IMR-90 (cell line): ENCODE data around the gene MAG. TPM values are rescaled to one million over a fixed set of nuclear protein-coding genes. Genes with fewer than 3 reads are reported as not detected.

Source experiments
- ATAC-seq: fragments of 200-7000 bp; cut with Tn5 transposase; 2 replicates; pipeline ENCODE4 v1.9.1; 2020; ENCODE audit warnings: low read depth, mild to moderate bottlenecking, moderate library complexity
- BruUV-seq: library from RNA; stranded (reverse); fragments of 400-500 nt; replicated peaks from 2 replicates; lab custom pipeline; 2021; lab: Mats Ljungman, UMichigan
- CTCF ChIA-PET: fragments of 300-600 bp; formaldehyde crosslinking; extraction: SDS; loops from one replicate; lab custom pipeline; 2021; ENCODE audit warnings: antibody characterized with exemption; lab: Yijun Ruan, JAX
- POLR2A ChIA-PET: fragments of 300-600 bp; sonication (Branson Sonifier 250); formaldehyde crosslinking; loops from one replicate; lab custom pipeline; 2022; ENCODE audit warnings: antibody characterized with exemption; ENCODE audit not compliant: unreplicated experiment; lab: Charles Lee
- DNase-seq: peaks from one replicate; pipeline ENCODE4 v3.0.0; 2013
- H2AFZ ChIP-seq: replicated peaks from 2 replicates; pipeline ENCODE3; 2013; ENCODE audit warnings: low read length, mild to moderate bottlenecking; ENCODE audit not compliant: poor library complexity
- H2AK5ac ChIP-seq: 2 replicates; pipeline ENCODE4 v1.6.1; 2013; ENCODE audit warnings: low read depth, low read length, inconsistent platforms
- H2AK9ac ChIP-seq: replicated peaks from 2 replicates; pipeline ENCODE3; 2013; ENCODE audit warnings: mild to moderate bottlenecking, low read depth, low read length, moderate library complexity; ENCODE audit not compliant: poor library complexity
- H2BK120ac ChIP-seq: 2 replicates; pipeline ENCODE4 v1.6.1; 2013; ENCODE audit warnings: low read depth, low read length, inconsistent platforms
- H2BK15ac ChIP-seq: 3 replicates; pipeline ENCODE4 v1.6.1; 2013; ENCODE audit warnings: low read depth, low read length, inconsistent platforms
- H2BK20ac ChIP-seq: 2 replicates; pipeline ENCODE4 v1.6.1; 2013; ENCODE audit warnings: low read depth, mild to moderate bottlenecking, inconsistent platforms, low read length, moderate library complexity
- H2BK5ac ChIP-seq: 2 replicates; pipeline ENCODE4 v1.6.1; 2013; ENCODE audit warnings: mild to moderate bottlenecking, low read depth, low read length, inconsistent platforms; ENCODE audit not compliant: poor library complexity, severe bottlenecking
- H3K14ac ChIP-seq: replicated peaks from 2 replicates; pipeline ENCODE4 v1.6.1; 2013; ENCODE audit warnings: low read depth, low read length, inconsistent platforms
- H3K18ac ChIP-seq: 2 replicates; pipeline ENCODE4 v1.6.1; 2013; ENCODE audit warnings: low read depth, low read length, control low read depth
- H3K23ac ChIP-seq: 2 replicates; pipeline ENCODE4 v1.6.1; 2013; ENCODE audit warnings: low read depth, low read length, inconsistent platforms
- H3K27ac ChIP-seq: 2 replicates; pipeline ENCODE4 v1.5.1; 2013; ENCODE audit warnings: mild to moderate bottlenecking, control low read depth, low read length; ENCODE audit not compliant: insufficient read depth
- H3K27me3 ChIP-seq: 2 replicates; pipeline ENCODE4 v1.6.1; 2013; ENCODE audit warnings: low read length; ENCODE audit not compliant: control insufficient read depth, insufficient read depth
- H3K36me3 ChIP-seq: 2 replicates; pipeline ENCODE4 v1.6.1; 2013; ENCODE audit warnings: low read length, mixed read lengths; ENCODE audit not compliant: control insufficient read depth, insufficient read depth
- H3K4ac ChIP-seq: 2 replicates; pipeline ENCODE4 v1.6.1; 2013; ENCODE audit warnings: low read depth, low read length, inconsistent platforms
- H3K4me1 ChIP-seq: 2 replicates; pipeline ENCODE4 v1.6.1; 2013; ENCODE audit warnings: low read length, mixed read lengths; ENCODE audit not compliant: control insufficient read depth, insufficient read depth
- H3K4me2 ChIP-seq: 2 replicates; pipeline ENCODE4 v1.6.1; 2013; ENCODE audit warnings: low read depth, mild to moderate bottlenecking, control low read depth, low read length, moderate library complexity
- H3K4me3 ChIP-seq: 2 replicates; pipeline ENCODE4 v1.5.1; 2013; ENCODE audit warnings: low read depth, mild to moderate bottlenecking, control low read depth, low read length, moderate library complexity; ENCODE audit not compliant: insufficient read depth
- H3K56ac ChIP-seq: 2 replicates; pipeline ENCODE4 v1.6.1; 2013; ENCODE audit warnings: low read length, inconsistent platforms; ENCODE audit not compliant: insufficient read depth; ENCODE audit errors: extremely low read depth
- H3K79me1 ChIP-seq, 2 experiments: 2 replicates each; pipeline ENCODE4 v1.6.1; 2013; ENCODE audit warnings: low read length in 2 of 2, inconsistent platforms in 1 of 2, low read depth in 1 of 2
- H3K9ac ChIP-seq: 2 replicates; pipeline ENCODE4 v1.6.1; 2013; ENCODE audit warnings: low read depth, low read length, control low read depth
- H3K9me1 ChIP-seq: 2 replicates; pipeline ENCODE4 v1.6.1; 2013; ENCODE audit warnings: low read length, inconsistent platforms; ENCODE audit not compliant: insufficient read depth
- H3K9me3 ChIP-seq: 2 replicates; pipeline ENCODE4 v1.6.1; 2013; ENCODE audit warnings: low read length; ENCODE audit not compliant: control insufficient read depth, insufficient read depth
- H4K20me1 ChIP-seq: 2 replicates; pipeline ENCODE4 v1.6.1; 2013; ENCODE audit warnings: low read length, inconsistent platforms; ENCODE audit not compliant: insufficient read depth
- H4K5ac ChIP-seq: 2 replicates; pipeline ENCODE4 v1.6.1; 2013; ENCODE audit warnings: mild to moderate bottlenecking, low read depth, low read length, control low read depth
- H4K8ac ChIP-seq, 2 experiments: 2 replicates each; pipeline ENCODE4 v1.6.1; 2013; ENCODE audit warnings: low read depth in 2 of 2, low read length in 2 of 2, control low read depth in 1 of 2, inconsistent platforms in 1 of 2
- H4K91ac ChIP-seq: 2 replicates; pipeline ENCODE4 v1.6.1; 2013; ENCODE audit warnings: low read depth, low read length, inconsistent platforms; ENCODE audit not compliant: insufficient read depth
- BHLHE40 ChIP-seq: fragments of 150-350 bp; IDR thresholded peaks from 2 replicates; pipeline ENCODE4 v1.6.1; 2016; ENCODE audit warnings: mild to moderate bottlenecking, low read depth, low read length
- FOS ChIP-seq: fragments of 150-350 bp; IDR thresholded peaks from 2 replicates; pipeline ENCODE4 v1.6.1; 2016; ENCODE audit warnings: low read depth, low read length
- MAFK ChIP-seq: IDR thresholded peaks from 2 replicates; pipeline ENCODE4 v1.6.1; 2012; ENCODE audit warnings: low read depth, low read length, improper control_type of control experiment
- MAZ ChIP-seq: IDR thresholded peaks from 2 replicates; pipeline ENCODE4 v1.6.1; 2012; ENCODE audit warnings: low read depth, mild to moderate bottlenecking, low read length, improper control_type of control experiment, moderate library complexity, borderline replicate concordance
- NFE2L2 ChIP-seq: fragments of 150-350 bp; IDR thresholded peaks from 2 replicates; pipeline ENCODE4 v1.6.1; 2016; ENCODE audit warnings: low read depth, mild to moderate bottlenecking, low read length
- RCOR1 ChIP-seq: IDR thresholded peaks from 2 replicates; pipeline ENCODE4 v1.6.1; 2012; ENCODE audit warnings: mild to moderate bottlenecking, low read length, improper control_type of control experiment; ENCODE audit not compliant: insufficient replicate concordance
- RFX5 ChIP-seq: IDR thresholded peaks from 2 replicates; pipeline ENCODE4 v1.8.0; 2012; ENCODE audit warnings: low read depth, mild to moderate bottlenecking, low read length, moderate library complexity
- USF2 ChIP-seq: fragments of 150-350 bp; IDR thresholded peaks from 2 replicates; pipeline ENCODE4 v1.6.1; 2017; ENCODE audit warnings: mild to moderate bottlenecking, antibody characterized with exemption, low read length, low read depth
- WGBS, 2 experiments: methylation state at CpG; one replicate each; pipeline versions ENCODE4 v1.1.5 to v1.1.7; 2013; ENCODE audit warnings: missing lambda C conversion rate in 2 of 2; ENCODE audit not compliant: insufficient read length in 1 of 2; ENCODE audit errors: extremely low coverage in 2 of 2; 5-methylcytosine and 5-hydroxymethylcytosine counted together
- dilution Hi-C: fragments of 300-500 bp; cut with HindIII; formaldehyde crosslinking; loops from one replicate; pipeline ENCODE4 v1.14.3; 2018; ENCODE audit warnings: low sequenced_read_pairs; ENCODE audit not compliant: unreplicated experiment
- in situ Hi-C: fragments of 300-500 bp; cut with MboI; formaldehyde crosslinking; loops from 3 replicates; pipeline ENCODE4 v1.14.3; 2019; ENCODE audit warnings: low sequenced_read_pairs, inconsistent platforms, mixed read lengths
- intact Hi-C: fragments of 100-400 bp; cut with micrococcal nuclease; formaldehyde crosslinking; loops from 2 replicates; pipeline ENCODE4 v1.10.0; 2022
- polyA plus RNA-seq, 3 experiments: library from polyadenylated mRNA; depleted of rRNA; stranded (reverse); fragments of >200 nt; gene quantifications; 2 replicates each; pipeline ENCODE4 v1.2.3, GENCODE V29; 2012; ENCODE audit warnings: low replicate concordance in 1 of 3
- total RNA-seq: library from RNA; depleted of rRNA; stranded (reverse); fragments of >200 nt; gene quantifications from 2 replicates; pipeline ENCODE4 v1.2.3, GENCODE V29; 2012

Gene MAG
- total and polyA plus RNA-seq, 2 of the 4 experiments (the other 2 are of a cell fraction) = not detected

- no TSS peak for BruUV-seq
- H3K23ac ChIP-seq = no peak overlapping the region
- no peak overlapping the region for H4K5ac ChIP-seq
- CTCF ChIA-PET = interaction anchor here (0.5 kb wide), 1 partner anchor 163 kb away, joined by 3 read pairs; no protein-coding TSS in a partner anchor
- POLR2A ChIA-PET = no interaction called here
- no peak overlapping the region for H2BK5ac ChIP-seq
- H3K4me1 ChIP-seq = no peaks in the 10 kb centered on the region
- 38% methylated on average over 3 of the region's 23 CpGs; no CpG with 5 or more reads in 1 of the 2 experiments for WGBS, 2 experiments
- H2BK120ac ChIP-seq = no peak overlapping the region
- H3K4me2 ChIP-seq = no peak overlapping the region
- no peak overlapping the region for H3K27ac ChIP-seq
- H4K91ac ChIP-seq = no peak overlapping the region
- intact Hi-C loops (no loop called here), in situ Hi-C loops (no loop called here), dilution Hi-C loops (no loop called here)
- H2BK15ac ChIP-seq = no peak overlapping the region
- H2AK5ac ChIP-seq = no peak overlapping the region
- no peak overlapping the region for H3K18ac ChIP-seq
- H3K14ac ChIP-seq = no peak overlapping the region
- no peaks in the 10 kb centered on the region for H4K20me1 ChIP-seq
- H3K9me1 ChIP-seq = peaks cover 7% of the 10 kb centered on the region
- H3K9me3 ChIP-seq = no peaks in the 10 kb centered on the region
- H3K4me3 ChIP-seq = no peak overlapping the region
- no peaks in the 10 kb centered on the region for H3K36me3 ChIP-seq
- H3K79me1 ChIP-seq = no peaks in the 10 kb centered on the region
- peak overlapping the region; percentile 32 for H2AFZ ChIP-seq
- no peak overlapping the region for H3K56ac ChIP-seq
- TF ChIP-seq RCOR1 (no peak), FOS (no peak), MAZ (no peak), NFE2L2 (no peak), MAFK (no peak), BHLHE40 (no peak), USF2 (no peak), RFX5 (no peak)
- H3K27me3 ChIP-seq = peaks cover 23% of the 10 kb centered on the region
- H4K8ac ChIP-seq = no peak overlapping the region
- no peak for DNase-seq
- no peak overlapping the region for H3K9ac ChIP-seq
- no peak for ATAC-seq
- H3K4ac ChIP-seq = no peak overlapping the region
- H2AK9ac ChIP-seq = no peak overlapping the region
- no peak overlapping the region for H2BK20ac ChIP-seq
Measured at GRCh38 chr19:35292421-35293362, 731 bp downstream of the MAG start.
